Measurements from ENCODE around the gene PPFIA3.

- TF ChIP-seq CTCF (IDR thresholded peaks at IDR 0.05; ENCODE audit: low read length), result no peak
- 0 out of 2 replicates have a peak, but pooled peaks have one; percentile 63 for TF ChIP-seq EZH2phosphoT487 (IDR thresholded peaks at IDR 0.05; ENCODE audit: low read length)
- peak; percentile 99 for TF ChIP-seq EZH2 (optimal IDR thresholded peaks at IDR 0.05; ENCODE audit: low read depth, low read length)
Measured at GRCh38 chr19:49119411-49120324, at the start of gene PPFIA3.
